ENCODE measurements around the gene SAMD5. TPM values are rescaled to one million over a fixed set of nuclear protein-coding genes. Genes with fewer than 3 reads are reported as not detected.

SAMD5 gene
- total and polyA plus RNA-seq, 2 experiments from 2014 or later, result 1.9 to 12.6 TPM

DNA sequence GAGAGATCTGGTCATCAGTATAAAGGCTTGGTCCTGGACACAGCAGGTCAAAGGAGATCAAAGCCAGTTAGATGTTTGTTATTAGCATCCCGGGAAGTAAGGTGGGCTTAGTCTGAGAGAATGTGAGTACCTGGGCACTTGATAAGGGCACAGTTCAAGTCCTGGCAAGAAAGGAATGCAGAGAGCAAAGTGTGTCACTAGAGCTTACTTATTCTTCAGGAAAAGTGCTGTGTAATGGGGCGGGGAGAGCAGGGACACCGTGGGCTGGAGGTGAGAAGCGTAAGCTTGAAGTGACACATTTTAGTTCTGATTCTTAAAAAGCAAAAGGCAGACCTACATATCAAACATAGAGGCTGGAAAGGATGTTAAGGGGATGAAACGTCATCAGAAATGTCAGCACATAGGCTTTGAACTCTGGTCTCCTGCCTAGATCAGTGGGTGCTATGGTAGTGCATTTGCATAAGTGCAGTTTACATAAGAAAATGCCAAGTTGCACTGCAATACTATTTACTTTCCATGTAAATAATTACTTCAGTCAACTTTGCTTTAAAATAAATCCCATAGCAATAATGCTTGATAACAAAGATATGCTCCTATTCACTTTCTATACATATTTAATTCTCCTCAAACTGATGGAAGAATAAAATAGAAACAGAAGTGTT lies 2.6 kb downstream of the SAMD5 start:
- Histone ChIP-seq H3K4me1 (ENCODE audit: insufficient read depth) (peaks cover 14% of the 10 kb centered on the region), H4K20me1 (ENCODE audit: insufficient read depth, poor library complexity, severe bottlenecking) (peaks cover 6% of the 10 kb centered on the region), H3K36me3 (replicated peaks; ENCODE audit: insufficient read depth, low read depth) (no peaks in the 10 kb centered on the region), H2AFZ (no peak overlapping the region), H3K27me3 (no peaks in the 10 kb centered on the region), H3K4me3 (peak overlapping the region; percentile 90), H3K27ac (peak overlapping the region; percentile 44), H3K9me3 (ENCODE audit: low read depth) (no peaks in the 10 kb centered on the region), H3K9me2 (replicated peaks; ENCODE audit: insufficient read depth) (no peaks in the 10 kb centered on the region), H3K4me2 (peak overlapping the region; percentile 96), H3K79me2 (peaks cover 50% of the 10 kb centered on the region)
- TF ChIP-seq, protein P1, sequence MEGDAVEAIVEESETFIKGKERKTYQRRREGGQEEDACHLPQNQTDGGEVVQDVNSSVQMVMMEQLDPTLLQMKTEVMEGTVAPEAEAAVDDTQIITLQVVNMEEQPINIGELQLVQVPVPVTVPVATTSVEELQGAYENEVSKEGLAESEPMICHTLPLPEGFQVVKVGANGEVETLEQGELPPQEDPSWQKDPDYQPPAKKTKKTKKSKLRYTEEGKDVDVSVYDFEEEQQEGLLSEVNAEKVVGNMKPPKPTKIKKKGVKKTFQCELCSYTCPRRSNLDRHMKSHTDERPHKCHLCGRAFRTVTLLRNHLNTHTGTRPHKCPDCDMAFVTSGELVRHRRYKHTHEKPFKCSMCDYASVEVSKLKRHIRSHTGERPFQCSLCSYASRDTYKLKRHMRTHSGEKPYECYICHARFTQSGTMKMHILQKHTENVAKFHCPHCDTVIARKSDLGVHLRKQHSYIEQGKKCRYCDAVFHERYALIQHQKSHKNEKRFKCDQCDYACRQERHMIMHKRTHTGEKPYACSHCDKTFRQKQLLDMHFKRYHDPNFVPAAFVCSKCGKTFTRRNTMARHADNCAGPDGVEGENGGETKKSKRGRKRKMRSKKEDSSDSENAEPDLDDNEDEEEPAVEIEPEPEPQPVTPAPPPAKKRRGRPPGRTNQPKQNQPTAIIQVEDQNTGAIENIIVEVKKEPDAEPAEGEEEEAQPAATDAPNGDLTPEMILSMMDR (IDR thresholded peaks at IDR 0.05; ENCODE audit: poor library complexity), result no peak
- TF ChIP-seq EZH2 (IDR thresholded peaks at IDR 0.05; ENCODE audit: borderline replicate concordance) (no peak), EZH2phosphoT487 (IDR thresholded peaks at IDR 0.05; ENCODE audit: low read depth, severe bottlenecking, unreplicated experiment) (no peak)
- DNase-seq (ENCODE audit: low spot score), result peak; percentile 18
- 55% methylated on average over 5 of the region's 5 CpGs for WGBS (ENCODE audit: low lambda C conversion rate, missing lambda C conversion rate)

DNA sequence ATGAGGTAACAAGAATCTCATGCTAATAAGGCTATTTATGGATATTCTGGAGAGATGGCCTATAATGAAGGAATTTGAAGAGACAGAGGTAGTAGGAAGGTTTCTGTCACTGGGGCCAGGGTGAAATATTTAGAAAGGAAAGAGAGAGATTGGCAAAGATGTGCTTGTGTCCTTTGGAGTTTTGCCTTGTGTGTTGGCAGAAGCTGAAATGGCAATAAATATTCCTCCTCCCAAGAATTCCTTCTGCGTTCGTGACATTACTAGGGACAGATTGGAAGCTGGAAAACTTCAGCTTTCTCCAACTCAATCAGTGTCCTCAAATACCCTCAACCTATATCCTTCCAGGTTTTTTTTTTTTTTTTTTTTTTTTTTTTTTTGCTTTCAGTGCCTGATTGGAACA lies 6.3 kb downstream of the SAMD5 start:
- Histone ChIP-seq H3K27ac (no peak overlapping the region), H4K20me1 (ENCODE audit: insufficient read depth, poor library complexity, severe bottlenecking) (peaks cover 6% of the 10 kb centered on the region), H3K36me3 (replicated peaks; ENCODE audit: insufficient read depth, low read depth) (no peaks in the 10 kb centered on the region), H3K79me2 (peaks cover 72% of the 10 kb centered on the region), H3K9me2 (replicated peaks; ENCODE audit: insufficient read depth) (no peaks in the 10 kb centered on the region), H2AFZ (no peak overlapping the region), H3K4me1 (ENCODE audit: insufficient read depth) (peaks cover 8% of the 10 kb centered on the region), H3K4me3 (no peak overlapping the region), H3K9me3 (ENCODE audit: low read depth) (no peaks in the 10 kb centered on the region), H3K4me2 (no peak overlapping the region), H3K27me3 (no peaks in the 10 kb centered on the region)
- 90% methylated on average over 2 of the region's 2 CpGs for WGBS (ENCODE audit: low lambda C conversion rate, missing lambda C conversion rate)
- TF ChIP-seq, protein P1 (IDR thresholded peaks at IDR 0.05; ENCODE audit: poor library complexity), result no peak
- no peak for TF ChIP-seq EZH2phosphoT487 (IDR thresholded peaks at IDR 0.05; ENCODE audit: low read depth, severe bottlenecking, unreplicated experiment)
- DNase-seq (ENCODE audit: low spot score), result no peak

DNA sequence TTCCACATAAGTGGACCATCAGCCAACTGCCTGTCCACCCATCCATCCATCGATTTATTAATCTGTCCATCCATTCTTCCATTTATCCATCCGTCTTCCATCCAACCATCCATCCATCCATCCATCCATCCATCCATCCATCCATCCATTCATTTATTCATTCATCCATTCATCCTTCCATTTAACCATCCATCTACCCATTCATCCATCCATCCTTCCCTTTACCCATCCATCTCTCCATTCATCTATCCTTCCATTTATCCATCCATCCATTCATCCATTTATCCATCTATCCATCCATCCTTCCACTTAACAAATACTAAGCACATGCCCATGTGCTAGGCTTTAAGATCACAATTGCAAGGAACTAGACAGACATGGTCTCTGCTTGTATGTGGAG lies 6.8 kb downstream of the SAMD5 start:
- Histone ChIP-seq H3K4me2 (no peak overlapping the region), H3K36me3 (replicated peaks; ENCODE audit: insufficient read depth, low read depth) (no peaks in the 10 kb centered on the region), H3K79me2 (peaks cover 73% of the 10 kb centered on the region), H3K9me3 (ENCODE audit: low read depth) (no peaks in the 10 kb centered on the region), H3K27ac (no peak overlapping the region), H3K4me3 (no peak overlapping the region), H4K20me1 (ENCODE audit: insufficient read depth, poor library complexity, severe bottlenecking) (peaks cover 6% of the 10 kb centered on the region), H3K9me2 (replicated peaks; ENCODE audit: insufficient read depth) (no peaks in the 10 kb centered on the region), H3K4me1 (ENCODE audit: insufficient read depth) (peaks cover 7% of the 10 kb centered on the region), H2AFZ (no peak overlapping the region), H3K27me3 (no peaks in the 10 kb centered on the region)
- 97% methylated on average over 2 of the region's 2 CpGs for WGBS (ENCODE audit: low lambda C conversion rate, missing lambda C conversion rate)
- TF ChIP-seq EZH2phosphoT487 (IDR thresholded peaks at IDR 0.05; ENCODE audit: low read depth, severe bottlenecking, unreplicated experiment) (no peak), EZH2 (IDR thresholded peaks at IDR 0.05; ENCODE audit: borderline replicate concordance) (no peak)
- TF ChIP-seq, protein P1 (IDR thresholded peaks at IDR 0.05; ENCODE audit: poor library complexity), result no peak
- DNase-seq (ENCODE audit: low spot score), result no peak

Data from hepatocyte (in vitro differentiated cells).